ENCODE results near the gene AGRN. TPM values are rescaled to one million over a fixed set of nuclear protein-coding genes. Genes with fewer than 3 reads are reported as not detected.

The AGRN gene
- total RNA-seq, 1 donor = 30.0 TPM

GRCh38 chr1:1090424-1091343 lies 70.8 kb downstream of the AGRN start:
- no peaks in the 10 kb centered on the region for H3K9me3 ChIP-seq (ENCODE audit: low read depth, low read length)

GRCh38 chr1:1091344-1092148 lies 71.6 kb downstream of the AGRN start:
- no peak overlapping the region for H3K27ac ChIP-seq (ENCODE audit: low read depth, low read length)
- H3K4me3 ChIP-seq (ENCODE audit: insufficient read depth, low read length) = no peak overlapping the region
- H4K20me1 ChIP-seq (ENCODE audit: insufficient read depth, low read length) = peaks cover under 1% of the 10 kb centered on the region
- H3K4me2 ChIP-seq (ENCODE audit: insufficient read depth, low read length) = no peak overlapping the region
- TF ChIP-seq CTCF (IDR thresholded peaks at IDR 0.05; ENCODE audit: extremely low read depth, low read depth, low read length) = no peak
- DNase-seq (ENCODE audit: insufficient read length, low spot score, missing footprints) = peak; percentile 83
- H2AFZ ChIP-seq (ENCODE audit: low read length) = no peak overlapping the region
- H3K4me1 ChIP-seq (ENCODE audit: insufficient read depth, low read length) = no peaks in the 10 kb centered on the region
- no peaks in the 10 kb centered on the region for H3K27me3 ChIP-seq (ENCODE audit: insufficient read depth, low read length)
- no peaks in the 10 kb centered on the region for H3K9me3 ChIP-seq (ENCODE audit: low read depth, low read length)
- no peaks in the 10 kb centered on the region for H3K79me2 ChIP-seq (ENCODE audit: insufficient read depth, low read length)
- no peaks in the 10 kb centered on the region for H3K36me3 ChIP-seq (ENCODE audit: insufficient read depth, low read length)

More at GRCh38 chr1:1090424-1091343, 70.8 kb downstream of the AGRN start:
- Histone ChIP-seq H3K4me3 (ENCODE audit: insufficient read depth, low read length) (no peak overlapping the region), H3K27me3 (ENCODE audit: insufficient read depth, low read length) (no peaks in the 10 kb centered on the region), H3K79me2 (ENCODE audit: insufficient read depth, low read length) (no peaks in the 10 kb centered on the region), H2AFZ (ENCODE audit: low read length) (no peak overlapping the region), H3K4me1 (ENCODE audit: insufficient read depth, low read length) (no peaks in the 10 kb centered on the region), H3K36me3 (ENCODE audit: insufficient read depth, low read length) (no peaks in the 10 kb centered on the region), H3K27ac (ENCODE audit: low read depth, low read length) (no peak overlapping the region), H4K20me1 (ENCODE audit: insufficient read depth, low read length) (no peaks in the 10 kb centered on the region), H3K4me2 (ENCODE audit: insufficient read depth, low read length) (no peak overlapping the region)
- DNase-seq (ENCODE audit: insufficient read length, low spot score, missing footprints) = peak; percentile 82
- no peak for TF ChIP-seq CTCF (IDR thresholded peaks at IDR 0.05; ENCODE audit: extremely low read depth, low read depth, low read length)

- Histone ChIP-seq H3K27me3 (ENCODE audit: insufficient read depth, low read length) (no peaks in the 10 kb centered on the region), H3K4me1 (ENCODE audit: insufficient read depth, low read length) (no peaks in the 10 kb centered on the region), H3K27ac (ENCODE audit: low read depth, low read length) (no peak overlapping the region), H2AFZ (ENCODE audit: low read length) (no peak overlapping the region), H3K4me3 (ENCODE audit: insufficient read depth, low read length) (no peak overlapping the region), H3K36me3 (ENCODE audit: insufficient read depth, low read length) (no peaks in the 10 kb centered on the region), H3K9me3 (ENCODE audit: low read depth, low read length) (no peaks in the 10 kb centered on the region), H3K4me2 (ENCODE audit: insufficient read depth, low read length) (no peak overlapping the region), H4K20me1 (ENCODE audit: insufficient read depth, low read length) (peaks cover 2% of the 10 kb centered on the region), H3K79me2 (ENCODE audit: insufficient read depth, low read length) (no peaks in the 10 kb centered on the region)
- DNase-seq (ENCODE audit: insufficient read length, low spot score, missing footprints) = no peak
- TF ChIP-seq CTCF (IDR thresholded peaks at IDR 0.05; ENCODE audit: extremely low read depth, low read depth, low read length) = no peak
These were observed 72.4 kb downstream of the AGRN start for GRCh38 chr1:1092149-1092855.

Measured in osteoblast (primary cell).